Panc1 (cell line): ENCODE results near the gene ADGRL1. TPM values are rescaled to one million over a fixed set of nuclear protein-coding genes. Genes with fewer than 3 reads are reported as not detected.

Source experiments
- ATAC-seq: fragments of 200-7000 bp; cut with Tn5 transposase; 2 replicates; pipeline ENCODE4 v1.9.1; 2020; ENCODE audit warnings: mild to moderate bottlenecking, moderate library complexity
- BruUV-seq: library from RNA; stranded (reverse); fragments of 400-500 nt; replicated peaks from 2 replicates; lab custom pipeline; 2021; lab: Mats Ljungman, UMichigan
- CTCF ChIA-PET: fragments of 300-600 bp; sonication (Branson Sonifier 250); formaldehyde crosslinking; loops from one replicate; lab custom pipeline; 2022; ENCODE audit warnings: antibody characterized with exemption; lab: Charles Lee
- POLR2A ChIA-PET: fragments of 300-600 bp; sonication (Branson Sonifier 250); formaldehyde crosslinking; loops from one replicate; lab custom pipeline; 2022; ENCODE audit warnings: antibody characterized with exemption; lab: Charles Lee
- DNase-seq: peaks from one replicate; pipeline ENCODE4 v3.0.0-alpha.2; 2010; ENCODE audit warnings: low read depth, low spot score
- H3K27ac ChIP-seq: 2 replicates; pipeline ENCODE4 v1.5.1; 2011; ENCODE audit warnings: mild to moderate bottlenecking, low read length, inconsistent platforms
- H3K27me3 ChIP-seq: fragments of 200-500 bp; sonication (Bioruptor generic); 2 replicates; pipeline ENCODE4 v1.6.0; 2014; ENCODE audit warnings: low read length, inconsistent platforms; ENCODE audit not compliant: control insufficient read depth, insufficient read depth
- H3K36me3 ChIP-seq: fragments of 200-500 bp; sonication (Bioruptor generic); 2 replicates; pipeline ENCODE4 v1.5.1; 2014; ENCODE audit warnings: inconsistent platforms, mild to moderate bottlenecking, low read length, moderate library complexity; ENCODE audit not compliant: control insufficient read depth, insufficient read depth
- H3K4me1 ChIP-seq: 2 replicates; pipeline ENCODE4 v1.5.1; 2011; ENCODE audit warnings: inconsistent platforms, mild to moderate bottlenecking, low read length, moderate library complexity; ENCODE audit not compliant: control insufficient read depth, insufficient read depth
- H3K4me3 ChIP-seq, 2 experiments: 2 replicates each; pipeline ENCODE4 v1.5.1; 2011 to 2012; ENCODE audit warnings: low read depth in 2 of 2, low read length in 2 of 2, mild to moderate bottlenecking in 2 of 2, inconsistent platforms in 1 of 2, moderate library complexity in 1 of 2
- H3K9me3 ChIP-seq: fragments of 200-500 bp; sonication (Bioruptor generic); 2 replicates; pipeline ENCODE4 v1.5.1; 2014; ENCODE audit warnings: low read depth, mild to moderate bottlenecking, inconsistent platforms, low read length, moderate library complexity; ENCODE audit not compliant: control insufficient read depth, insufficient read depth
- CTCF ChIP-seq: fragments of 450-650 bp; IDR thresholded peaks from 2 replicates; pipeline ENCODE4 v1.5.1; 2017; ENCODE audit warnings: mild to moderate bottlenecking
- POLR2AphosphoS5 ChIP-seq: IDR thresholded peaks from 2 replicates; pipeline ENCODE4 v1.6.1; 2012; ENCODE audit warnings: mild to moderate bottlenecking, low read depth, low read length, moderate library complexity
- REST ChIP-seq, 2 experiments: IDR thresholded peaks; 2 replicates each; pipeline ENCODE4 v1.6.1; 2011 to 2012; ENCODE audit warnings: low read depth in 2 of 2, control low read depth in 1 of 2, low read length in 1 of 2, mild to moderate bottlenecking in 1 of 2, moderate library complexity in 1 of 2; ENCODE audit not compliant: insufficient read depth in 1 of 2
- SIN3A ChIP-seq: IDR thresholded peaks from 2 replicates; pipeline ENCODE4 v1.6.1; 2012; ENCODE audit warnings: low read depth, mild to moderate bottlenecking, low read length, moderate library complexity, borderline replicate concordance; ENCODE audit not compliant: insufficient read depth
- TCF7L2 ChIP-seq: IDR thresholded peaks from 2 replicates; pipeline ENCODE4 v1.6.1; 2011; ENCODE audit warnings: mild to moderate bottlenecking, low read depth, low read length, inconsistent platforms
- in situ Hi-C: cut with HindIII; loops from 2 replicates; pipeline ENCODE4 v1.10.0; 2016; ENCODE audit warnings: low sequenced_read_pairs, low pct_unique_long_range_greater_than_20kb
- intact Hi-C: fragments of 100-400 bp; cut with micrococcal nuclease; formaldehyde crosslinking; loops from one replicate; pipeline ENCODE4 v1.10.0; 2022; ENCODE audit not compliant: unreplicated experiment
- total RNA-seq: library from RNA; stranded (reverse); gene quantifications from one replicate; pipeline ENCODE4 v1.2.1, GENCODE V29; 2021; ENCODE audit not compliant: unreplicated experiment

The ADGRL1 gene
- total RNA-seq, 1 experiment from 2014 or later: 37.7 TPM

DNA sequence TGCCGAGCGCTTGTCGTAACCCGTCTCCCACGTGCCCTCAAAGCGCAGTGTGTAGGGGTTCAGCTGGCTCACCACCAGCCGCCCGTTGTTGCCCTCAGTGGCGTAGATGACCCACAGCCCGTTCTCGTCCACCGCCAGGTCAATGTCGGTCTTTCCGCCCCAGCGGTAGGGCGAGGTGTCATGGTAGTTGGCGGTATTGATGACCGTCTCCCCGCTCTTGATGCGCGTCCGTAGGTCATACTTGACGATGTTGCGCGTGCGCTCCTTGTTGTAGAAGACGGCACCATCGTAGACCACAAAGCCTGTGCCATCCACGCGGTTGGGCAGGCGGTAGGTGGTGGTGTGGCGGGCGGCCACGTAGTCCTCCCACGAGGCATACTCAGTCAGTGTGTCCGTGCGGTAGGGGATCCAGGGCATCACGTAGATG is 43.1 kb downstream of the ADGRL1 start:
- Histone ChIP-seq H3K4me1 (no peaks in the 10 kb centered on the region; the same call in 1 of the 2 replicates), H3K9me3 (no peaks in the 10 kb centered on the region), H3K4me3 (no peak overlapping the region), H3K36me3 (no peaks in the 10 kb centered on the region; the same call in 1 of the 2 replicates), H3K27me3 (no peaks in the 10 kb centered on the region), H3K27ac (no peak overlapping the region)
- ChIA-PET CTCF (no interaction called here), POLR2A (no interaction called here)
- no peak for TF ChIP-seq SIN3A
- TF ChIP-seq TCF7L2: no peak
- no peak for TF ChIP-seq POLR2AphosphoS5
- TF ChIP-seq REST (IDR thresholded peaks at IDR 0.05; ENCODE audit: insufficient read depth in 1 of 2, low read depth in 2 of 2, low read length in 1 of 2): no peak
- no peak for TF ChIP-seq CTCF
- no peak for ATAC-seq
- intact Hi-C loops: no loop called here
- DNase-seq: no peak
- in situ Hi-C loops: no loop called here
- BruUV-seq: no TSS peak

DNA sequence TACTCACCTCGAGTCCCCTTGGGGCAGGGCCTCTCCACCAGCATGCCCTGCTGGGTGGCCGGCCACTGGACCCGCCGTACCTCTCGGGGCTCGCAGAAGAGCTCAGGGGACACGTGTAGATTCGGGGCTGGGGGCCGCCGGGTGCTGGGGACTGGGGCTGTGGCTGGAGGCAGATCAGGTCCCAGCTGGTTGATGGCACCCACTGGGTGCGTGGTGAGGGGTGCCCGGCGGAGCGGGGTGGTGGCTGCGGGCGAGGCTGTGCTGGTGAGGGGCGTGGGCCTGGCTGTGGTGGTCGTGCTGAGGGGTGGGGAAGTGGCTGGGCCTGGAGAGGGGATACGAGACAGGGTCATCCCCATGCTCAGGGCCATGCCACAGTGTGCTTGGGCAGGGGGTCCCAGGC is 44.7 kb downstream of the ADGRL1 start:
- no peak for ATAC-seq
- no peak for TF ChIP-seq TCF7L2
- no peak for TF ChIP-seq SIN3A
- no peak for TF ChIP-seq POLR2AphosphoS5
- TF ChIP-seq REST (IDR thresholded peaks at IDR 0.05; ENCODE audit: insufficient read depth in 1 of 2, low read depth in 2 of 2, low read length in 1 of 2): no peak
- no peak for TF ChIP-seq CTCF
- Histone ChIP-seq H3K4me1 (no peaks in the 10 kb centered on the region), H3K27me3 (no peaks in the 10 kb centered on the region), H3K4me3 (no peak overlapping the region), H3K36me3 (no peaks in the 10 kb centered on the region; the same call in 1 of the 2 replicates), H3K27ac (no peak overlapping the region), H3K9me3 (no peaks in the 10 kb centered on the region)
- DNase-seq: no peak
- no TSS peak for BruUV-seq
- CTCF ChIA-PET: interaction anchor here (0.8 kb wide), 1 partner anchor 37 kb away, joined by 3 read pairs; no protein-coding TSS in a partner anchor
- intact Hi-C loops: no loop called here
- in situ Hi-C loops: no loop called here
- POLR2A ChIA-PET: no interaction called here
